Measurements from ENCODE around the gene MC4R.
"Not testable (repeated sequence)": the region's sequence is repeated elsewhere in the genome, so short reads cannot be mapped to it uniquely, and the experiment has no call there.

MC4R gene

DNA sequence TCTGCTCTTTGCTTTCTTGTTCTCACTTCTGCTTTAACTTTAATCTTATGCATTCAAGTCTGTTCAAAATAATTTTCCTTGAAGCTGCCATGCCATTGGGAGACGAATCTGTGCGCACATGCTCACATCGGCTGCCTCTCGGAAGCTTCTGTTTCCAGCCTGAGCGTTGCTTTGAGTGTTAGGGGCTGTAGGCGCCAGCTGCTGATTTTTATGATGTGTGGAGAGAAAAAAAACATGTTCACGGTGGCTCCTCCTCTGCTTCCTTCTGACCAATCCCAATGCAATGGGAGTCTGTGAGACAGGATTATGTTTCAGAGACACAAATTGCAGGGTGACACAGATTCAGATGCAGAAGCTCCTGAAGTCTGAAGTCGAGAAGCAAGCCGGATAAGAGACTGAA is at the start of gene MC4R:
TSS of gene MC4R (minus strand) at position 180 of the 400 bp plus-strand sequence. CDS start 426 bp downstream, outside the sequence.
- DNase-seq (ENCODE audit: low read depth) = peak; percentile 14

DNA sequence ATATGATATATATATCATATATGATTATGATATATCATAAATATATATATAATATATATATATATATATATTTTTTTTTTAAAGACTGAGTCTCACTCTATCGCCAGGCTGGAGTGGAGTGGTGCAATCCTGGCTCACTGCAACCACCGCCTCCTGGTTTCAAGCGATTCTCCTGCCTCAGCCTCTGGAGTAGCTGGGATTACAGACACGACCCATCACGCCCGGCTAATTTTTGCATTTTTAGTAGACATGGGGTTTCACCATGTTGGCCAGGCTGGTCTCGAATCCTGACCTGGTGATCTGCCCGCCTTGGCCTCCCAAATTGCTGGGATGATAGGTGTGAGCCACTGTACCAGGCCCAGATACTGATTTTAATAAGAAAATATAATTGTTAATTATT is 49.7 kb upstream of the MC4R start:
- DNase-seq (ENCODE audit: low read depth) = not testable (repeated sequence)

DNA sequence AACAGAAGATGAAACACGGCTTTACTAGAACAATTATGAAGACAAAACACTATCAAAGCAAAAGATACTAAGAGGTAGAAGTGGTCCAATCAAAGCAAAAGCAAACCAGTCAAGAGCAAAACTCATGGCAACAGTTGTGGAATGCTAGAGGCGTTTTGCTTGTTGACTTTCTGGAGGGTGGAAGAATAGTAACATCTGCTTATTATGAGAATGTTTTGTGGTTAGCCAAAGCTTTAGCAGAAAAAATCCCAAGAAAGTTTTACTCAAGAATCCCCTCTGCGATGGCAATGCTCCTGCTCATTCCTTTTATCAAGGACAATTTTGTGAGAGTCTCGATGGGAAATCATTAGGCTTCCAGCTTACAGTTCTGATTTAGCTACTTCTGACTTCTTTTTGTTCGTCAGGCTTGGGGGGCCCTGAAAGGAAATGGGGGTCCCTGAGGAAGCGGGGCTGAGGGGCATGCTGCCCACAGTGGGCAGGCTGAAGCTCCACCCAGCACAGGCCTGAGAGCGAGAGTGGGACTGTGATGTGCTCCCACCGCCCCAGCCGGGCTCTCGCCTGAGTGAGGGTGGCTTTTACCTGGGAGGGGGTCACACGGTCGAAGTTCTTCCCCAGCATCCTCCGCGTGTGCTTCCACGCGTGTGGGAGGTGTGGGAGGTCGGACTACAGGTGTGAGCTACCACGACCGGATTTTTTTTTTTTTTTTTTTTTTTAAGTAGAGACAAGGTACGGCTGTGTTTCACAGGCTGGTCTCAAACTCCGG is 49.0 kb upstream of the MC4R start:
- DNase-seq (ENCODE audit: low read depth) = no peak

DNA sequence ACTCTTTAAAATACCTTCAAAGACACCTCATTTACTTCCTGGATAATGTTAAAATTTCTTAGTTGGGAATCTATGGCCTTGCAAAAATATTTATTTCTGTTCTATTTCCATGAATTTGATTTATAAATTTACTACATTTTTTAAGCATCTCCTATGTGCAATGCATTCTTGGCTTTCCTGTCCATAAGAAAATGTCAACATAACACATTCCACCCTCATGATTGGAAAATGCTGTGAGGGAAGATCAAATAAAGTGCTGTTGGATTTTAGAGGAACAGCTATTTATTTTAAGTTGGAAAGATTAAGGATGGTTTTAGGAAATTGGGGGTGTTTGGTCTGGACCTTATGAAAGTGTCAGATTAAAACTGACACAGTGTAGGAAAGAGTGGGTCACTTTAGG is 45.4 kb upstream of the MC4R start:
- no peak for DNase-seq (ENCODE audit: low read depth)

DNA sequence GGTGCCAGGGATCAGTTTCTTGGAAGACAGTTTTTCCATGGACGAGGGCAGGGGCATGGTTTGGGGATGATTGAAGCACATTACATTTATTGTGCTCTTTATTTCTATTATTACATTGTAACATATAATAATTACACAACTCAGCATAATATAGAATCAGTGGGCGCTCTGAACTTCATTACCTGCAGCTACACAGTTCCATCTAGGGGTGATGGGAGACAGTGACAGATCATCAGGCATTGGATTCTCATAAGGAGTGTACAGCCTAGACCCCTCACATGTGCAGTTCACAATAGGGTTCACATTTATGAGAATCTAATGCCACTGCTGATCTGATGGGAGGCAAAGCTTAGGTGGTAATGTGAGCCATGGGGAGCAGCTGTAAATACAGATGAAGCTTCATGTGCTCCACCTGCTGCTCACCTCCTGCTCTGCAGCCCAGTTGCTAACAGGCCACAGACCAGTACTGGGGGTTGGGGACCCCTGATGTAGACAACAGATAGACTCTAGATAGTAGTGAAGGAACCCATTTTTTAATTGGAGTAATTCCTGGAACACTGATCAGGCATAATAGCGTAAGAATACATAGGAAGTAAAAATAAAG is 41.5 kb upstream of the MC4R start:
- DNase-seq (ENCODE audit: low read depth) = no peak

DNA sequence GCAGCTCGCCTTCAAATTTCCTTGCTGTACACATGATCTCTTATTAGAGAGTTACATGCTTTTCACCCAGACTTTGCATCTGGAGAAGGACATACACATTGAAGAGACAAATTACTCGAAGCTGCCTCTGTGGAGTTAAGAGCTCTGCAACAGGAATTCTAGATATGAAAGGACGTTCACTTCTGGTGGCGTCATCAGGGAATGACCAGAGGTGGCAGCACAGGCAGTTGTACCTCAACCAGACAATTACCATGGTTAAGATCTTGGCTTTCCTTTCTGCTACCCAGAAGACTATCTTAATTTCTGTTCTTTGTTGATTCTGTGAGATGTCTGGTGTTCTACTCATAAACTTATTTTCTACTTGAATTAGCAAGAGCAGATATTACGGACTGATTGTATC is 39.1 kb upstream of the MC4R start:
- no peak for DNase-seq (ENCODE audit: low read depth)

DNA sequence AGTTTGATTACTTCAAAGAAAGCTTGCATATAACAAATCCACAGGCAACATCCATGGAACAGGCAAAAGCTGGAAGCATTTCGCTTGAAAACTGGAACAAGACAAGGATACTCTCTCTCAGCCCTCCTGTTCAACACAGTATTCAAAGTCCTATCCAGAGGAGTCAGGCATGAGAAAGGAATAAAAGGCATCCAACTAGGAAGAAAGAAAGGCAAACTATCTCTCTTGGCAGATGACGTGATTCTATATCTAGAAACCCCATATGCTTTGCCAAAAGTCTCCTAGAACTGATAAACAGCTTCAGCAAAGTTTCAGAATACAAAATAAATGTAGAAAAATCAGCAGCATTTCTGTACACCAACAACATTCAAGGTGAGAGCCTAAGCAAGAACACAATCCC is 34.1 kb upstream of the MC4R start:
- no peak for DNase-seq (ENCODE audit: low read depth)

DNA sequence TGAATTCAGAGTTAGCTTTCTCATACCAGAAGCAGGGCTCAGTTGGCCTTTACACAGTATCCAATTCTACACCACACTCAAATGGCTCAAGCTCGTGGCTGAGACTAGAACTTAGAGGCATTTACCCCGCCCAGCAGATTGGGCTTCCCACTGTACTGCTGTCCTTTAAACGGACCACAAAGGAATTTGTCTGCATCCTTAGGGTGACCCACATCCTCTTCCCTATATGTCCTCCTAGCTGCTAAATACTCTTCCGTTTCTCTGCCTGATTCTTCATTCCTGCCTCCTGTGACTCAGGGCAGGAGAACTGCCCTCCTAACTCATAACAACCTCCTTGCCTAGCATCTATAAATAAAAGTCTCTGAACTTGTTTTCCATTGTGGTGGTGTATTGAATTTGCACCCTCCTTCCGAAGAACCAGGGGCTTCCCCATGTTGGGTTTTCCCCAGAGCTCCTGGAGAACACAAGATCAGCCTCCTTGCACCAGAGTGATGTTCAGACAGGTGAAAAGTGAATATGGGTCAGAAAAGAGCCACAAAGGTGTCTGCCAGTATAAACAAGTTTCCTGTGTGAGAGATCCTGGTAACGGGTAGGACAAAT is 32.0 kb upstream of the MC4R start:
- no peak for DNase-seq (ENCODE audit: low read depth)

DNA sequence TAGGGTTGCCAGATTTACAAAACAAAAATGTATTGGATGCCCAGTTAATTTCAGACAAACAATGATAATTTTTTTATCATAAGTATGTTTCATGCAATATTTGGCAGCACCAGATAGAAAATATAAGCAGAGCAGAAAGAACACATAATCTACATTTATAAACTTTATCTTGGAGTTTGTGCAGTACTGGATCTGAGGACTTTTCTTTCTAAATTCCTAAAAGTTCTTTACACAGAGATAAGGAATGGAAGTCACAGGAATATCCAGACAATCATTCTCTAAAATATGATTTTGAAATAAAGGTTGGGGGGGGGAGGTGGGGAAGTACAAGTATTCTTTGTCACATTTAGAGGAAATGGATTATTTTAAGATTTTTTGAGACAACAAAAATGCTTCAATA is 28.8 kb upstream of the MC4R start:
- no peak for DNase-seq (ENCODE audit: low read depth)

DNA sequence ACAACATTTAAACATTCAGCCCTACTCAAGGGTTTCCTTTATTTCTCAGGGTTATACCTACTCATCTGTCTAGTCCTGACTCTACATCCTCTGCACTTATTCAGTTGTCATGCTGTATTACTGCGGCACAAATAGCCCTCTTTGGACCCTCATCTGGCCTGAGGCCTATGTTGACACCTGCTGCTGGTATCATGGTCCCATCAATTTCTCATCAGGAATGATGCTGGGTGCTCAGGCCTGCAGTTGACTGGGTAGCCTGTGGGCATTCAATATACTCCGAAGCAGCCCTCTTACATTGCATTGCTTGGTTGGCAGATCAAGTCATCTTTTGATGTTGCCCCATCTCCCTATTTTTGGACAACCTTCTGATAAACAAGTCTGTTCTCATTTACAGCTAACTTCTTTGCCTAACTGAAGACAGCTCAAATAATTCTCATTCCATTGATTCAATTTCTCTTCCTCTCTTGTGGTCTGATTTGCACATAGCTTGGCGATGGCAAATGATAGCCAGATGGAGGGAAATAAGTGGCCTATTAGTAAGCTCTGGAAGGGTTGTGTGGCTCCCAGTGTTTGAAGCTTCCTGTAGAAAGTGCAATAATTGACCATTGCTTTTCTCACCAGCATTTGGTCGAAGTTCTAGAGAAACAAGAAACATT is 19.1 kb upstream of the MC4R start:
- no peak for DNase-seq (ENCODE audit: low read depth)

DNA sequence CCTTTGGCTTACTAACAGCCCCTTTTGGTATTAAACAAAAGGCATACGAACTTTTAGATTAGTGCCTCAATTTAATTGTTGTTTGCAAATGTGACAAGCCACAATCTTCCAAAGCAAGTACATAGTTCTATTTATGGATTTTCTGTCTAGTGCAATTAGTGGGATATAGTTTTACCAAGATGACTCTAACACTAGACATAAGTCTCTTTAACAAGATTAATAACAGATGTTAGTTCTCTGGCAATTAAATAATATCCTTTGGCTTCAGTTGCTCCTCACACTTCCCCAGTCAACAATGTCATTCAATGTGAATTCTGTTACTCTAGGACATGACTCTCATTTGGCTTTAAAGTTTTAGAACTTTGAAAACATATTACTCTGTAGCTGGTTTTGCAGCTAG is 16.7 kb upstream of the MC4R start:
- no peak for DNase-seq (ENCODE audit: low read depth)

DNA sequence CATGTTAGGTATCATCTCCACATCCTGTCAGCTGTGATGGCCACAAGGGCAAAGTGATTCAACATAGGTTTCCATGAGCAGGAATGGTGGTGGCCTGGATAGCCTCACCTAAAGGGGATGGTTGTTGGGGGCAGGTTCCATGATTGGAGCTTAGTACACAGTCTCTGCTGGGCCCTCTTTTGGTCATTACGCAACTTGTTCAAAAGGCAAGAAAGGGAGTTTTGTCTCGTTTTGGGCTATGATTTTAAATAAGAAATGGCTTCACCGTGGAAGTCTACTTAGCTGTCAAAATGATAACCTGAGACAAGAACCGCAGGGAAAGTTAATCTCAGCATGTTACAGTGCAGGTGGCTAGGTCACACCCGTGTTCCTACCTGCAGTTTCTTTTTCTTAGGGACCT is 13.1 kb upstream of the MC4R start:
- DNase-seq (ENCODE audit: low read depth) = no peak

DNA sequence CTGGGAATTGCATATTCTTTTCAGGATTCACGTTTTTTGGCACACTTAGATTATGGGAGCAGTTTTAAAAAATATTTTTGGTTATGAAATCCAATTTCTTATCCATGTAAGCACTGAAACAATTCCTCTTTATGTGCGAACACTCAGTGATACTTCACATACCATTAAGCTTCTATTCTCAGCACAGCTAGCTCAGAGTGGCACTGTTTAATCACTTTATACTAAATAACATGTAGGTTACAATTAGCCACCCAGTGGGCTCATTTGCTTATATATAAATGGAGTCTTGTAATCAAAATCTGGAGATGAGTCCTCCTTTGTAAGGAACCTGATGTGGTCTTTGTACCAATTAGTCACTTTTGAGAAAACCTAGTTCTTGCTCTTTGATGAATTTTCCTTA is 11.3 kb upstream of the MC4R start:
- no peak for DNase-seq (ENCODE audit: low read depth)

DNA sequence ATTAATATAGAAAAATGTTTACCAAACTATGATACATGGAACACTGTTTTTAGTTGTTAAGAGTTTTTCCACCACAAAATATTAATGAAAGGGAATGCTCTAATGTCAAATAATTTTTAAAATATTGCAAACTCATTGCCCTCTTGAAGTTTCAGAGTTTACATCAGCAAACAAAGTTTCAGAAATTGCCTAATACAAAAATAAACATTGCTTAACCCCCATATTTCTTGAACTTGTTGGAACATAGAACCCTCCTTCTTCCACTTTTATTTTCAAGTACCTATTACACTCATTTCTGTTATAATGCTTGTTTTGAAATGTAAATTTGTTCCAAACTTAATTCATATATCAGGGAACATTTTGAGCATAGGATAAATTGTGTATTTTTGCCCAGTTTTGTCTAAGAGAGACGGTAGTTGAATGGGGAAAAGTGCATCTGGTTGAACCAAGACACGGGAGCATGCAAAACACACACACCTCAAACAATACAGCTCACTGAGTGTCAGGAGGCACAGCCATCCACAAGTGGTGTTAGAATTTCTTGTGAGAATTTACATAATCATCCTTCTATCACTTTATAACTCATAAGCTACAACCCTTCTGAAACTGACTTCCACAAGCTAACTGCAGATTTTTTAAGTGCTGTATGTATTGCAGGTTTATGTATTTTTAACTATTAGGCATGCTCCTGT is 5.3 kb upstream of the MC4R start:
- DNase-seq (ENCODE audit: low read depth) = no peak

DNA sequence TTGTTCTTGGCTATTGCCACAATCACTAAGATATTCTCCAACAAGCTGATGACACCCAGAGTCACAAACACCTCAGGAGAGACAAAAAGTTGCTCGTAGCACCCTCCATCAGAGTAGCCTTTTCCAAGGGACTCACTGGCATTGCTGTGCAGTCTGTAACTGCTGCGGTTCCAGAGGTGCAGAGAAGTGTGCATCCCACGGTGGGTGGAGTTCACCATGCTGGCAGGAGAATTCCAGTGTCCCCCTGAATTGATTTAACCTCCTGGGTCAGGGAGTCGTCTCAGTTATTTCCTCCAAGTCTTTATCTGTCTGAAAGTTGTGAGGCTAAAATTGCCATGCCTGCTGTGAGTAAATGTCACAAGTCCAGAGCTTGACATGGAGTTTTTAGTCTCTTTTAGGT is 443 bp downstream of the MC4R start:
- DNase-seq (ENCODE audit: low read depth) = no peak

DNA sequence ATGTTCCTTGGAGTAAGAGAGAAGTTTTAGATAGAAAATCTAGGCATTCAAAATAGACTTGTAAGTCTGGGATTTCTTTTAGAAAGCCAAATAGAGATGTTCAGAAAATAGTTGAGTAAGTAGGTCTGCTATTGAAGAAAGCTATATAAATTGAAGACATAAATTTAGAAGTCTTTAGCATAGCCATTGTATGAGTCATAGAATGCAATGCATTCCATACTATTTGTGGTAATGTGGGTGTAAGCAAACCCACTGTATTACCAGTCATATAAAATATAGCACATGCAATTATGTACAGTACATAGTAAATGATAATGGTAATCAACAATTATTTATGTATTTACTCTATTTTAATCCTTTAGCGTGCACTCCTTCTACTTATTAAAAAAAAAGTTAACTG is 14.1 kb downstream of the MC4R start:
- DNase-seq (ENCODE audit: low read depth) = peak; percentile 23

DNA sequence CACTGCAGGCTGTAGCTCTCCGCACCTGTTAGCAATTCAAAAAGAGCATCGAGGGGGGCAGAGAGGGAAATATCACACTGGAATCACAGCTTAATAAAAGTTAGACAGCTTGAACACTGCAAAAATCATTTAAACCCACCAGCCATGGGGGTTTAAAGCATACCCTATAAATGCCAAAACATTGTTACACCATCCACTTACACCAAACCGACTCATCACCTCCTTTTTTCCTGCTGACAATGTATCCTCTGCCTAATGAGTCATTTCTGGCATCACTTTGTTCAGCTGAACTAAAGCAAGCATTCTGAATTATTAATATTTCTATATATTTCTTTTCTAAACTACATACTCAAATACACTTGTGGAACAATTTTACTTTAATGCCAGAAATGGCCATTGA is 21.6 kb downstream of the MC4R start:
- DNase-seq (ENCODE audit: low read depth) = no peak

DNA sequence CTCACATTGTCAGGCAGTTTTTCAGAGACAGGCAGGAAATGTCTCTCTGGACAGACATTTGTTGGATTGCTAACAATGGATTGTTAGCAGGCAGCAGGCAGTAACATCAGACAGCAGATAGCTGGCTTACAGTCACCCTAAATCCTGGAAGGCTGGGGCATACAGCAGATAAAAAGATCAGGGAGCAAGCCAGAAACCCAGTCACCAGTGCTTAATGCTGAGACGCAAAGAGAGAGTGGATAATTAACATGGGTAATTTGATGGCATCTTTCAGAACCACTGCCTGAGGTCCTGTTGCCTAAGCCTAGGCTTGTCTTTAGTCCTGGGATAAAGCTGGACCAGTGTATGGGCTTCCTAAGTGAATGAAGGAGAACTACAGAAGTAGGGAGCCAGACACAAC is 22.4 kb downstream of the MC4R start:
- no peak for DNase-seq (ENCODE audit: low read depth)

DNA sequence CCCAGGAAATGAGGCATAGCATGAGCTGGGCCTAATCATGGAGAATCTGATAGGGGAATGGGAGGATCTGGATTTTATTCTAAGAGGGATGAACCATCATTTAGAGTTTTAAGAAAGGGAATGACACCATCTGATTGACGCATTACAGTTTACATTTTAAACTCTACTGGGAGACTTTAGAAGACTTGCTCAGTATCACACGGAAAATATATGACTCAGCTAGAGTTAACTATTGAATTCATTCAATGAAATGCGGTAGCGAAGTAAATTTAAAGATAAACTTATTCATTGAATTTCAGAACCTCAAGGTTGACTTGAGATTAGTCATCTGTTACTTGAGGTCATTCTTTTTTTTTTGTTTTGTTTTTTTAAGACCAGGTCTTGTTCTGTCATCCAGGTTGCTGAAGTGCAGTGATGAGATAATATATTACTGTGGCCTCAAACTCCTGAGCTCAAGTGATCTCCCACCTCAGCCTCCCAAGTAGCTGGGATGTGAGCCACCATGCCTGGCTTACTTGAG is 25.0 kb downstream of the MC4R start:
- DNase-seq (ENCODE audit: low read depth) = no peak

DNA sequence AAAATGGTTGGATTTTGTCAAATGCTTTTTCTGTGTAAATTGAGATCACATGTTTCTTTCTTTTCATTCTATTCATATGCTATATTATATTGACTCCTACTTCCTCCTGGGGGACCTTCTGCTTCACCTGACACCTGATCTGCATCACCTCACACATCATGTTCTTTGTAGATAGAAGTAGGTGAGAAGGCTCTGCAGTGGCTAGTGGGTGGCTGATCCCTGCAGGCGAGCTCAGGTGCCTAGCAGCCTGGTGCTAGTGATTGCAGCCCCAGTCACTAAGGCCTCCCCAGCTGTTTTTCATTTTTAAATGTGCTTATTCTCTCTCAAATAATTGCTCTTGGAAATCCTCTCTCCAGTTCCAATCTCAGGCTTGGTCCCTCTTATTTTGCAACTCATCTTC is 33.6 kb downstream of the MC4R start:
- DNase-seq (ENCODE audit: low read depth) = no peak

DNA sequence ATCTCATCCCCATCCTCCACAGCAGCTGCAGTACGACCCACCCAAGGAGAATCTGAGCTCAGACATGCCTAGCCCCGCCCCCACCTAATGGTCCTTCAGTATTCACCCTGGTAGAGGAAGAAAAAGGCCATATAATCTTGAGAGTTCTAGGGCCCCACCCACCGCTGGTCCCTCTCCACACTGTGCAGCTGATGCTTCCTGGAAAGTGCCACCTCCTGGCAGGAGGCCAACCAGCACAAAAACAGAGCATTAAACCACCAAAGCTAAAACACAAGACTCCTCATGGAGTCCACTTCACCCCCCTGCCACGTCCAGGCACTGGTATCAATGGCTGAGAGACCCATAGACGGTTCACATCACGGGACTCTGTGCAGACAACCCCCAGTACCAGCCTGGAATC is 40.7 kb downstream of the MC4R start:
- DNase-seq (ENCODE audit: low read depth) = no peak

DNA sequence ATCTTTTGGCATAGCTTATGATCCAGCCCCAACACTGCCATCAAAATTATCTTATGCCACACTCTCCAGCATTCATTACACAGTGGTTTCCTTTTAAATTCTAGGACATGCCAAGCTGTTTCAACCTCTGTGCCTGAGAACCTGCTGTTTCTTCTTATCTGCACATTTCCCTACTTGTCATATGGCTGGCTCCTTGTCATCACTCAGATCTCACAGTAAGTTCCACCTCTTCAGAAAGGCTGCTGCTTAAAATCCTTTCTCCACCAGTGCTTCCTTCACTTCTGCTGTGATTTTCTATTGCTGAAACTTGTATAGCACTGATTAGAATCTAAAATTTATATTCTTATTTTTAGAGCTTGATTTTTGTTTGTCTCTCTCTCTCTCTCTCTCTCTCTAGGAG is 43.4 kb downstream of the MC4R start:
- DNase-seq (ENCODE audit: low read depth) = no peak
